Upper lobe of right lung (tissue), 1 donor: ENCODE data around the gene TDRD7. TPM values are rescaled to one million over a fixed set of nuclear protein-coding genes. Genes with fewer than 3 reads are reported as not detected.

Experiments used
- ATAC-seq: fragments of 200-7000 bp; cut with Tn5 transposase; one replicate; pipeline ENCODE4 v1.9.1; 2020; ENCODE audit warnings: mild to moderate bottlenecking, moderate library complexity
- DNase-seq: peaks from one replicate; pipeline ENCODE4 v3.0.0-alpha.2; 2020
- H3K27ac ChIP-seq: fragments of 200-600 bp; one replicate; pipeline ENCODE4 v1.8.0; 2022
- H3K27me3 ChIP-seq: fragments of 200-600 bp; one replicate; pipeline ENCODE4 v1.8.0; 2022; ENCODE audit warnings: mild to moderate bottlenecking
- H3K36me3 ChIP-seq: fragments of 200-600 bp; one replicate; pipeline ENCODE4 v1.8.0; 2022
- H3K4me1 ChIP-seq: fragments of 200-600 bp; one replicate; pipeline ENCODE4 v1.8.0; 2022
- H3K4me3 ChIP-seq: fragments of 200-600 bp; one replicate; pipeline ENCODE4 v1.8.0; 2022; ENCODE audit warnings: mild to moderate bottlenecking
- H3K9me3 ChIP-seq: fragments of 200-600 bp; one replicate; pipeline ENCODE4 v1.8.0; 2022
- intact Hi-C: fragments of 100-400 bp; cut with DNase I; formaldehyde crosslinking; loops from one replicate; pipeline ENCODE4 v1.11.0; 2022
- total RNA-seq: library from RNA; stranded (reverse); fragmentation: NEBNext Ultra II Directional; extraction: Animal tissue kit (Norgen Biotek cat#: 25700); gene quantifications from one replicate; pipeline ENCODE4 v1.2.1, GENCODE V29; 2021
- TF ChIP-seq, protein P1 (sequence below): fragments of 200-600 bp; IDR thresholded peaks from one replicate; pipeline ENCODE4 v1.8.0; 2022; ENCODE audit warnings: antibody characterized with exemption
- donor health status: DM: no; HTN: yes; CAD: no; lungs with severe emphysema.

TDRD7 gene
- total RNA-seq, 1 donor from 2014 or later = 18.2 TPM

DNA sequence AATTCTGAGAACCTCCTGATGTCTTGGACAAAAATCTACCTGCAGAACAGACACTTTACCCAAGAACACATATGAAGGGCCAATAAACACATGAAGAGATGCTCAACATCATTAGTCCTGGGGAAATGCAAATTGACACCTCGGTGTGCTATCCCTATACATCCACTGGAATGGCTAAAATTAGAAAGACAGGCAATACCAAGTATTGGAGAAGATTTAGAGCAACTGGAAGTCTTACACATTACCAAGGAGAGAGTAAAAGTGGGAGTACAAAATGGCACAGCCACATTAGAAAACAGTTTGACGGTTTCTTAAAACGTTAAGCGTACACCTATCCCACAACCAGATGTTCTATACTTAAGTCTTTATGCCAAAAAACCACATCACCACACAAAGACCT is 3.3 kb upstream of the TDRD7 start:
- DNase-seq (no peak), ATAC-seq (no peak)
- intact Hi-C loops = no loop called here
- Histone ChIP-seq H3K9me3 (no peaks in the 10 kb centered on the region), H3K27me3 (no peaks in the 10 kb centered on the region), H3K36me3 (no peaks in the 10 kb centered on the region), H3K4me3 (no peak overlapping the region), H3K4me1 (peaks cover 6% of the 10 kb centered on the region), H3K27ac (no peak overlapping the region)
- TF ChIP-seq, protein P1, sequence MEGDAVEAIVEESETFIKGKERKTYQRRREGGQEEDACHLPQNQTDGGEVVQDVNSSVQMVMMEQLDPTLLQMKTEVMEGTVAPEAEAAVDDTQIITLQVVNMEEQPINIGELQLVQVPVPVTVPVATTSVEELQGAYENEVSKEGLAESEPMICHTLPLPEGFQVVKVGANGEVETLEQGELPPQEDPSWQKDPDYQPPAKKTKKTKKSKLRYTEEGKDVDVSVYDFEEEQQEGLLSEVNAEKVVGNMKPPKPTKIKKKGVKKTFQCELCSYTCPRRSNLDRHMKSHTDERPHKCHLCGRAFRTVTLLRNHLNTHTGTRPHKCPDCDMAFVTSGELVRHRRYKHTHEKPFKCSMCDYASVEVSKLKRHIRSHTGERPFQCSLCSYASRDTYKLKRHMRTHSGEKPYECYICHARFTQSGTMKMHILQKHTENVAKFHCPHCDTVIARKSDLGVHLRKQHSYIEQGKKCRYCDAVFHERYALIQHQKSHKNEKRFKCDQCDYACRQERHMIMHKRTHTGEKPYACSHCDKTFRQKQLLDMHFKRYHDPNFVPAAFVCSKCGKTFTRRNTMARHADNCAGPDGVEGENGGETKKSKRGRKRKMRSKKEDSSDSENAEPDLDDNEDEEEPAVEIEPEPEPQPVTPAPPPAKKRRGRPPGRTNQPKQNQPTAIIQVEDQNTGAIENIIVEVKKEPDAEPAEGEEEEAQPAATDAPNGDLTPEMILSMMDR = no peak

DNA sequence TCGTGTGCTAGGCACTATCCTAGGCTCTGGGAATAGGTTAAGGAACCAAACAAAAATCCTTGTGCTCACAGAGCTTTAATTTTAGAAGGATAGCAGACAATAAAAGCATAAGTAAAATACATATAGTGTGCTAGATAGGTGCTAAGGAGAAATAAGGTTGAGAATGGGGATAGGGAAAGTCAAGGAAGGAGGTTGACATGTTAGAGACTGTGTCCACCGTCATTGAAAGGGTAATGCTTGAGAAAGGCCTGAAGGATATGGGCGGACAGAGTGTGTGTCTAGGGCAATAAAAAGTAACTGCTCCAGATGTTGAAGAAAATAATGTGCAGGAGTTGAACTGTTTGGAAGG is 482 bp upstream of the TDRD7 start:
- Histone ChIP-seq H3K27ac (peak overlapping the region; percentile 48), H3K4me1 (peaks cover 10% of the 10 kb centered on the region), H3K9me3 (no peaks in the 10 kb centered on the region), H3K4me3 (peak overlapping the region; percentile 99), H3K27me3 (no peaks in the 10 kb centered on the region), H3K36me3 (no peaks in the 10 kb centered on the region)
- TF ChIP-seq, protein P1 = no peak
- ATAC-seq (no peak), DNase-seq (no peak)
- intact Hi-C loops = no loop called here

DNA sequence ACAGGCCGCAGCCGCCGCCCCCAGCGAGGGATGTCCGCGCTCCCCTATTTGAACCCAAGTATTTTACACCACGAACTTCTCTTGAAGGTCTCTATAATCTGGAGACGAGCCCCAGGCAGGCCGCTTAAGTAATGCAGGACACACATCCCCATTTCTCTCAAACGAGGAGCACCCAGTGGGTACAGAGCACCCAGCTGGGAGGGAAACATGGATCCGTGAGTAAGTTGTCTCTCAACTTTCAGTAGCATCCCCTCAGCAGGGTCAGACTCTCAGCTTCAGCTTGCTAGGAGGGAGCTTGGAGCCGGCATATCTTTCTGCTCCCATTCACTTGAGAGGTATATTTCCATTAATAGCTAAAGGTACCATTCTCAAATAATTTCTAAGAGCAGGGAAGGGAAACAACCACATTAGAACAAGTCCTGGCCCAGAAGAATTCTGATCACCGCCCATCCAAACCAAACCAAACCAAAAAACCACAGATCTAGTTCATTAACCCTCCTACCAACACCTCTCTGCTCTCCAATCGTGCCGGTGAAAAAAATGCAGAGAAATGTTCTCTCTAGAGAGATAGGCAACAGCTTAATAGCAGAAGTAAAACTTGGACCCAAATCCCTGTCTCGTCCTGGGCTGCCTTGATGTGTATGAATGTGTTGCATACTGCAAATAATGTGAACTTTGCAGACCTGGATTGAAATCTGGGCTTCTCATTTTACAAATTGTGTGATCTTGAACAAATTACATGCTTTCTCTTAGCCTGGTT is 910 bp downstream of the TDRD7 start:
- ATAC-seq (no peak), DNase-seq (no peak)
- intact Hi-C loops = no loop called here

DNA sequence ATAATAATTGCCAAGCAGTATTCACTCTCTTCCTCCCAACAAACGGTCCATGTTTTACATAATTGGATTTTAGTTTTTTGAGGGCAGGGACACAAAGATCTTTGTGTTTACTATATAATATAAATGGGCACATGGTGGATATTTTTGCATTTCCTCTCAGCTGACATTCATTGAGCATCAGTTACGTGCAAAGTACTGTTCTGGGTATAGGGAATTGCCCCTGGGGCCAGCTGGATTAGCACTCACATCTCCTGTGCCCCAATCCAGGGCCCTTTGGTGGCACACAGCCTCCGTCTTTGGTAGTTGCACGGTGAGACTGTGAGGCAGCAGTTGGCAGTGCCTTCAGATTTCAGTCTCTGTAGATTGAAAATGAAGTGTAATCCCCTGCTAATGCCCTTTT is 1.6 kb downstream of the TDRD7 start:
- ATAC-seq = no peak
- H3K9me3 ChIP-seq = no peaks in the 10 kb centered on the region
- no peaks in the 10 kb centered on the region for H3K27me3 ChIP-seq
- no peak for DNase-seq
- peak overlapping the region; percentile 99 for H3K4me3 ChIP-seq
- TF ChIP-seq, protein P1 = no peak
- H3K27ac ChIP-seq = no peak overlapping the region
- peaks cover 10% of the 10 kb centered on the region for H3K4me1 ChIP-seq
- no peaks in the 10 kb centered on the region for H3K36me3 ChIP-seq
- intact Hi-C loops = no loop called here

More for the DNA sequence above, 910 bp downstream of the TDRD7 start:
- Histone ChIP-seq H3K4me3 (peak overlapping the region; percentile 99), H3K9me3 (no peaks in the 10 kb centered on the region), H3K27ac (peak overlapping the region; percentile 86), H3K36me3 (no peaks in the 10 kb centered on the region), H3K4me1 (peaks cover 10% of the 10 kb centered on the region), H3K27me3 (no peaks in the 10 kb centered on the region)
- TF ChIP-seq, protein P1 = no peak

DNA sequence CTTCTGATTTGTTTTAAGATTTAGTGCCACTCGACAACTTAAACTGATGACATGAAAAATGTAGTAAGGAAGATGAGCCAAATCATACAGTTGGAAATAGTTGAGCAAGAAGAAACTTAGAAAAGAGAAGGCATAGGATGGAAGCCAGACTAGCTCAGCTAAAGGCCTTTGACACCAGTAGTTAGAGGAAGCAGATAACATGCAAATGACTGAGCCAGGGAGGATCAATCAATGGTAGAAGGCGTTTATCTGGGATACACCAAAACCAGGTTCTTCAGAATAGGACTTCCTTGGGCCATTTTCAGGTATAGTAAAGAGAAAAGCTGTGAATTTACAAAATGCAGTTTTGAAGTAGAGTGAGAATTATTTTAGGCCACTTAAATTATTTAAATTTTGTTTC is 3.2 kb downstream of the TDRD7 start:
- intact Hi-C loops = no loop called here
- Histone ChIP-seq H3K4me3 (no peak overlapping the region), H3K36me3 (no peaks in the 10 kb centered on the region), H3K27ac (no peak overlapping the region), H3K27me3 (no peaks in the 10 kb centered on the region), H3K9me3 (no peaks in the 10 kb centered on the region), H3K4me1 (peaks cover 15% of the 10 kb centered on the region)
- TF ChIP-seq, protein P1 = no peak
- no peak for ATAC-seq
- no peak for DNase-seq
